Activated B cell treated with CpG ODN at 0.5 μM for 24 hours (primary cell): ENCODE data around the gene HAPLN3. TPM values are rescaled to one million over a fixed set of nuclear protein-coding genes. Genes with fewer than 3 reads are reported as not detected.

ENCODE experiments used
- ATAC-seq: fragments of 200-7000 bp; cut with Tn5 transposase; one replicate; pipeline ENCODE4 v1.10.0; 2021; ENCODE audit warnings: low read depth, mild to moderate bottlenecking, moderate library complexity
- CTCF ChIA-PET: fragments of 350-600 bp; sonication (Branson Sonifier 250); formaldehyde crosslinking; loops from one replicate; lab custom pipeline; 2021; ENCODE audit warnings: antibody characterized with exemption; lab: Charles Lee
- POLR2A ChIA-PET: fragments of 350-600 bp; sonication (Branson Sonifier 250); formaldehyde crosslinking; loops from one replicate; lab custom pipeline; 2021; ENCODE audit warnings: antibody characterized with exemption; lab: Charles Lee
- DNase-seq: peaks from one replicate; pipeline ENCODE4 v3.0.0; 2022
- H3K27ac Mint-ChIP-seq: one replicate; pipeline ENCODE4 v1.8.0; 2020; ENCODE audit warnings: mixed read lengths
- H3K27me3 Mint-ChIP-seq: one replicate; pipeline ENCODE4 v1.8.0; 2021; ENCODE audit warnings: mixed read lengths
- H3K36me3 Mint-ChIP-seq: one replicate; pipeline ENCODE4 v1.8.0; 2021; ENCODE audit warnings: low read depth, mixed read lengths
- H3K4me1 Mint-ChIP-seq: one replicate; pipeline ENCODE4 v1.8.0; 2021; ENCODE audit warnings: mixed read lengths
- H3K4me3 Mint-ChIP-seq: one replicate; pipeline ENCODE4 v1.8.0; 2020; ENCODE audit warnings: mild to moderate bottlenecking, mixed read lengths
- H3K9me3 Mint-ChIP-seq: one replicate; pipeline ENCODE4 v1.8.0; 2020; ENCODE audit warnings: mixed read lengths
- CTCF ChIP-seq: fragments of 200-600 bp; IDR thresholded peaks from one replicate; pipeline ENCODE4 v1.8.0; 2022; ENCODE audit warnings: antibody characterized with exemption, mild to moderate bottlenecking
- intact Hi-C: fragments of 100-400 bp; cut with micrococcal nuclease; formaldehyde crosslinking; loops from one replicate; pipeline ENCODE4 v1.15.1; 2024
- total RNA-seq: library from RNA; stranded (reverse); gene quantifications from 2 replicates; pipeline ENCODE4 v1.2.3, GENCODE V29; 2022

Gene HAPLN3
- total RNA-seq, 1 donor from 2014 or later: 9.1 TPM

GRCh38 chr15:88905576-88905975 is 10.2 kb upstream of the HAPLN3 start:
- TF ChIP-seq CTCF: no peak
- no peak overlapping the region for H3K27ac Mint-ChIP-seq
- intact Hi-C loops: no loop called here
- peaks cover 13% of the 10 kb centered on the region for H3K4me1 Mint-ChIP-seq
- H3K9me3 Mint-ChIP-seq: no peaks in the 10 kb centered on the region
- ATAC-seq: no peak
- H3K27me3 Mint-ChIP-seq: no peaks in the 10 kb centered on the region
- ChIA-PET POLR2A (no interaction called here), CTCF (interaction anchor here (0.8 to 2.2 kb wide), 19 partner anchors 10 to 287 kb away, joined by 3 to 24 read pairs (median 5); partner anchors contain the start of genes ABHD2, AEN and HAPLN3)
- no peak overlapping the region for H3K4me3 Mint-ChIP-seq
- DNase-seq: no peak
- H3K36me3 Mint-ChIP-seq: no peaks in the 10 kb centered on the region

- no peaks in the 10 kb centered on the region for H3K36me3 Mint-ChIP-seq
- peaks cover 7% of the 10 kb centered on the region for H3K4me1 Mint-ChIP-seq
- no peaks in the 10 kb centered on the region for H3K27me3 Mint-ChIP-seq
- ATAC-seq (peak; percentile 92), DNase-seq (peak; percentile 64)
- TF ChIP-seq CTCF: peak; percentile 96
- ChIA-PET POLR2A (interaction anchor here (0.8 kb wide), 1 partner anchor 248 kb away, joined by 3 read pairs; no protein-coding TSS in a partner anchor), CTCF (interaction anchor here (0.7 to 2.2 kb wide), 32 partner anchors 9 to 438 kb away, joined by 3 to 24 read pairs (median 4); partner anchors contain the start of genes ABHD2, AEN, HAPLN3 and MRPL46)
- H3K4me3 Mint-ChIP-seq: no peak overlapping the region
- H3K9me3 Mint-ChIP-seq: no peaks in the 10 kb centered on the region
- H3K27ac Mint-ChIP-seq: no peak overlapping the region
- intact Hi-C loops: loop anchor here (1.0 kb wide), 5 partner anchors 9 to 280 kb away; partner anchors contain the start of gene MFGE8
Observed at GRCh38 chr15:88904624-88905327, 9.4 kb upstream of the HAPLN3 start.

GRCh38 chr15:88904257-88904623 is 8.9 kb upstream of the HAPLN3 start:
- Mint-ChIP-seq H3K4me3 (no peak overlapping the region), H3K36me3 (no peaks in the 10 kb centered on the region), H3K27ac (no peak overlapping the region), H3K9me3 (no peaks in the 10 kb centered on the region), H3K4me1 (peaks cover 7% of the 10 kb centered on the region), H3K27me3 (no peaks in the 10 kb centered on the region)
- TF ChIP-seq CTCF: no peak
- ATAC-seq (no peak), DNase-seq (no peak)
- intact Hi-C loops: loop anchor here (1.0 kb wide), 5 partner anchors 9 to 280 kb away; partner anchors contain the start of gene MFGE8
- POLR2A ChIA-PET: interaction anchor here (0.8 kb wide), 1 partner anchor 247 kb away, joined by 3 read pairs; no protein-coding TSS in a partner anchor
- CTCF ChIA-PET: interaction anchor here (0.9 to 2.2 kb wide), 25 partner anchors 9 to 437 kb away, joined by 3 to 24 read pairs (median 4); partner anchors contain the start of genes ABHD2, AEN, HAPLN3 and MRPL46

- intact Hi-C loops: no loop called here
- ChIA-PET POLR2A (no interaction called here), CTCF (interaction anchor here (1.6 kb wide), 2 partner anchors 275 to 279 kb away, joined by 5 to 8 read pairs; no protein-coding TSS in a partner anchor)
- TF ChIP-seq CTCF: no peak
- DNase-seq (no peak), ATAC-seq (no peak)
- H3K27ac Mint-ChIP-seq: no peak overlapping the region
- H3K36me3 Mint-ChIP-seq: no peaks in the 10 kb centered on the region
- no peaks in the 10 kb centered on the region for H3K9me3 Mint-ChIP-seq
- H3K4me3 Mint-ChIP-seq: no peak overlapping the region
- H3K27me3 Mint-ChIP-seq: no peaks in the 10 kb centered on the region
- H3K4me1 Mint-ChIP-seq: peaks cover 7% of the 10 kb centered on the region
Observed at GRCh38 chr15:88902846-88903245, 7.5 kb upstream of the HAPLN3 start.

GRCh38 chr15:88902221-88902835 is 7.0 kb upstream of the HAPLN3 start:
- no peak overlapping the region for H3K27ac Mint-ChIP-seq
- no peaks in the 10 kb centered on the region for H3K36me3 Mint-ChIP-seq
- ChIA-PET CTCF (interaction anchor here (1.6 kb wide), 2 partner anchors 276 to 278 kb away, joined by 5 to 8 read pairs; no protein-coding TSS in a partner anchor), POLR2A (no interaction called here)
- intact Hi-C loops: no loop called here
- no peak overlapping the region for H3K4me3 Mint-ChIP-seq
- DNase-seq (no peak), ATAC-seq (no peak)
- H3K4me1 Mint-ChIP-seq: peaks cover 7% of the 10 kb centered on the region
- TF ChIP-seq CTCF: no peak
- no peaks in the 10 kb centered on the region for H3K27me3 Mint-ChIP-seq
- H3K9me3 Mint-ChIP-seq: no peaks in the 10 kb centered on the region
